HG02678 (cell line): ENCODE measurements around the gene GFOD2.
A peak's percentile ranks its signal among the peaks of the same experiment; 100 is the strongest.

Source experiments
- ATAC-seq: cut with Tn5 transposase; IDR thresholded peaks from one replicate; pipeline ENCODE4 v1.9.1; 2021; ENCODE audit warnings: mild to moderate bottlenecking, moderate library complexity; ENCODE audit not compliant: unreplicated experiment

GFOD2 gene

GRCh38 chr16:67660564-67661028 lies 58.5 kb downstream of the GFOD2 start, which contains the start of gene PARD6A:
Gene PARD6A (plus strand): TSS chr16:67660960. CDS start chr16:67661039, 79 bp downstream.
- ATAC-seq: peak; percentile 81

- ATAC-seq: peak; percentile 57
These were observed 59.2 kb downstream of the GFOD2 start, which contains the start of gene ACD for GRCh38 chr16:67659675-67660563. Gene ACD (minus strand): TSS chr16:67660260. CDS start chr16:67660220, 40 bp downstream.

- no peak for ATAC-seq
These were observed 60.1 kb downstream of the GFOD2 start for GRCh38 chr16:67658849-67659674.

- no peak for ATAC-seq
These were observed 61.2 kb downstream of the GFOD2 start for GRCh38 chr16:67657751-67658518.

- no peak for ATAC-seq
These were observed 62.0 kb downstream of the GFOD2 start for GRCh38 chr16:67657017-67657608.

GRCh38 chr16:67656344-67657016 lies 62.6 kb downstream of the GFOD2 start:
- ATAC-seq: no peak

GRCh38 chr16:67655363-67655762 lies 63.8 kb downstream of the GFOD2 start:
- ATAC-seq: no peak

- ATAC-seq: no peak
These were observed 64.7 kb downstream of the GFOD2 start for GRCh38 chr16:67654403-67654911.

GRCh38 chr16:67653789-67654402 lies 65.2 kb downstream of the GFOD2 start:
- ATAC-seq: no peak

GRCh38 chr16:67653128-67653788 lies 65.9 kb downstream of the GFOD2 start:
- ATAC-seq: no peak

GRCh38 chr16:67652578-67653127 lies 66.5 kb downstream of the GFOD2 start:
- ATAC-seq: no peak

- no peak for ATAC-seq
These were observed 67.3 kb downstream of the GFOD2 start for GRCh38 chr16:67651847-67652246.

GRCh38 chr16:67651039-67651438 lies 68.1 kb downstream of the GFOD2 start:
- ATAC-seq: no peak

- ATAC-seq: no peak
These were observed 69.1 kb downstream of the GFOD2 start for GRCh38 chr16:67650023-67650422.

- no peak for ATAC-seq
These were observed 69.6 kb downstream of the GFOD2 start for GRCh38 chr16:67649494-67649931.

- ATAC-seq: no peak
These were observed 70.2 kb downstream of the GFOD2 start for GRCh38 chr16:67648764-67649407.

- ATAC-seq: no peak
These were observed 70.9 kb downstream of the GFOD2 start for GRCh38 chr16:67648088-67648763.
